Tongue (tissue), 2 donors: ENCODE data around the gene PHLPP2. TPM values are rescaled to one million over a fixed set of nuclear protein-coding genes. Genes with fewer than 3 reads are reported as not detected.
A peak's percentile ranks its signal among the peaks of the same experiment; 100 is the strongest.
"Not testable (repeated sequence)": the region's sequence is repeated elsewhere in the genome, so short reads cannot be mapped to it uniquely, and the experiment has no call there.

ENCODE experiments used
- DNase-seq: peaks from one replicate; pipeline ENCODE4 v3.0.0-alpha.2; 2015
- total RNA-seq: library from RNA; depleted of rRNA; stranded (reverse); fragments of >200 nt; gene quantifications from one replicate; pipeline ENCODE4 v1.2.3, GENCODE V29; 2014

Gene PHLPP2
- total RNA-seq, 1 donor from 2014 or later, result 6.5 TPM

DNA sequence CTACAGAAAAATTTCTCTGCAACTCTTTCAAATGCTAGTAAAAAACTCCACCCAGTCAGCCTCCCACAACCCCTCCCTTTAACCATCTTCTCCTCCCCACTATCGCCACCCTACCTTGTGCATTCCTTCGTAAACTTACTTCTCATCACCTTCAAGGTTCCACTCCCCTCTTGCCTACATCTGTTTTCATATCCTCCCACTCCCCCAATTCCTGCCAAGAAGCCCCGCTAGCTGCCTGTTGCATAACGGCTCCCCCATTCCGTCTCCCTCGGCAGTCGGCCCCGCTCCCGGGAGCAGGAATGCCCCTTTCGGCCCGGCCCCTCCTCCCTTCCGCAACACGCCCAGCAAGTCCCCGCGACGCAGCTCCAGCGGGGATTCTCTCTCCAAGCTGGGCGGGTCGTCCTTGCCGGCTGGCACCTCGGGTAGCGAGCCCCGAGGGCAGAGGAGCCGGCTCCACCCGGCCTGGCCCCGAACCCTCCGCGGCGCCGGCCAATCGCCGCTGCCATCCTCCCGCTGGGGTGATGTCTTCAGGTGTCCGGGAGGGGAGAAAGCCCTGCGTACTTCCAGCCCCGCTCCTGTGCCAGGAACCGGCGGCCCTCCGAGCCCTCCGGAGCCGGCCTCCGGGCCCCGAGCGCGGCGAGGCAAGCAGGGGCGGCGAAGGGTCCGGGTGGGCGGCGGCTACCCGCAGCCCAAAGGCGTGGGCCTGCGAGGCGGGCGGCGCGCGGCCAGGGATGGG lies 1.5 kb downstream of the PHLPP2 start:
- DNase-seq, result peak; percentile 82

DNA sequence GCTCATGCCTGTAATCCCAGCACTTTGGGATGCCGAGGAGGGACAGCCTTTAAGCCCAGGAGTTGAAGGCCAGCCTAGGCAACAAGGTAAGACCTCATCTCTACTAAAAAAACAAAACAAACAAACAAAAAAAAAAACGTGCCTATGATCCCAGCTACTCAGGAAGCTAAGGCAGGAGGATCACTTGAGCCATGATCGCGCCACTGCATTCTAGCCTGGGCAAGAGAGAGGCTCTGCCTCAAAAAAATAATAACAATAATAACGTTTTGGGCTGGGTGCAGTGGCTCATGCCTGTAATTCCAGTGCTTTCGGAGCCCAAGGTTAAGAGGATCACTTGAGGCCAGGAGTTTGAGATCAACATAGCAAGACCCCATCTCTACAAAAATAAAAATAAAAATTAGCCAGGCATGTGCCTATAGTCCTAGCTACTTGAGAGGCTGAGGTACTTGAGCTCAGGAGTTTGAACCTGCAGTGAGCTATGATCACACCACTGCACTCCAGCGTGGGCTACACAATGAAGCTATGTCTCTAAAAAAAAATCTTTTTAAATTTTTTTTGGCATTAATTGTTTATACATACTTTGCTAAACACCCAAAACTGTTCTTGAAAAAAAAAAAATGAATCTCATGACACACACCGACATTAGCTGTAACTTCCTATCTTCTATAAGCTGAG lies 3.3 kb downstream of the PHLPP2 start:
- DNase-seq, result no peak

DNA sequence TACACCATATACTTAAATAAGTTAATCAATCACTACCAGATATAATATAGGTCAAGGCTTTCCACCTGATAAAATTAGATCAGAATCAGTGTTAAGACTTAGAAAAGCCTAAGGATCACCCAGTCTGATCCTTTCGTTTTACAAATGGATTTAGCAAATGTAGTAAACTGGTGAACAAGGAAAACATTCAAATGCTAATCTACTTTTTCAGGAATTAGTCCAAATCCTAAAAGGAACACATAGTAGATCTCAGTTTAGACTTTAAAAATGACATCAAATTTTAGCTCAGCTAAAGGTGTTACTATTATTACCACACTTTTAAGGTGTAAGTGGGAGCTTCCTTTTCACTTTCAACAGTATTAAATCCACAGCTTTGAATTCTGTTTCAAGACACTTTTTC lies 12.0 kb downstream of the PHLPP2 start:
- no peak for DNase-seq

DNA sequence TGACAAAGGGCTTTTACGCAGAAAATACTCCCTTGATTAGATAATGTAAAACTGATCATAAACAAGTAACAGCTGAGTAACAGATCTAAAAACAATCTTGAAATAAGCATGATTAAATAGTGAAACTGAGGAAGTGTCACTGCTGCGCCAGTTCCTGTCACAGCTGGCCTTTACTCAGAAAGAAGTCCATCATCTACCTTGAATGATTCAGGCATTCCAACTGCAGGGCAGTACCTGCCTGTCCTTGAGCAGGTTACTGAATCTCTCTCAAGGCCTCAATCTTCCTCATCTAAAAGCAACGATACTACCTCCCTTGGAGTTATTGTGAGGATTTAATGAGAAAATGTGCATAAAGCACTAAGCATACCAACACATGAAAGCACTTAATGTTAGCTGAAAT lies 12.7 kb downstream of the PHLPP2 start:
- DNase-seq, result no peak

DNA sequence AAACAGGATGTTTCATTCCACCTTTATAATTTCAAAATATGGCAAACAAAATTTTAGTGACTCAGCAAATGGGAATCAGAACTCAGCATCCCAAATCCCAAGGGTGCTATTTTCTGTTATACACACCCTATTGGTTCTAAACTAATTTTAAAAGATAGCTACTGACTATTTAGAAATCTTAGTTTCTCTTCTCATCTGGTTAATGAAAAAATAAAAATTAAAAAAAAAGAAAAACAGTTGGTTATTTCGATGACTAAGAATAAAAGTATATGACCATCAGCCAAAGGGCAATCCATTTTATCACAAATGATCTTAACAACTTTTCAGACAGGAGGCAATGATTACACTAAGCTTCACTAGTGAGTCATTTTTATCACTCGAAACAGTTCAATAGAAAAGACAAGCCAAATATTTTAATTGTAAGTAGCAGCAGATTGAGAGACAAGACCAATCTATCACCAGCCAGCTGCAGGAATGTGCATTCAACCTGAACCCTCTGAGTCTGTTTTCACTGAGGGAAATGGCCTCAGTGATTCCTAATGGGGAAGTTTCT lies 15.2 kb downstream of the PHLPP2 start:
- DNase-seq, result no peak

GRCh38 chr16:71708696-71709095 lies 15.8 kb downstream of the PHLPP2 start:
- DNase-seq, result no peak

DNA sequence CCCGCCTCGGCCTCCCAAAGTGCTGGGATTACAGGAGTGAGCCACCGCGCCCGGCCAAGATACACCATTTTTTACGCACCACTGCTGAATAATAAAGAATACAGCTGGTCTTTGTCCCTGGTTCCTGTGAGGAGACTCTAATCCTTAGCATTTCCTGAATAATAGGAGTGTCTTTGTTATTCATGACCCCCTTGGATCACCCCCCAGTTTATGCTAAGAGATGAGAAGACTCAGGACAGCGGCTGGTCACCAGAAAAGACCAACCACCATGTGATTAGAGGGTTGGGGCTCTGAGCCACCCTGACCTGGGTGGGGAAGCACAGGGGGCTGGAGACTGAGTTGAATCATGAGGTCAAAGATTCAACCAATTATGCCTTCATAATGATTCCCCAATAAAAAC lies 17.3 kb downstream of the PHLPP2 start:
- no peak for DNase-seq

- DNase-seq, result no peak
These were observed 18.5 kb downstream of the PHLPP2 start for GRCh38 chr16:71706046-71706445.

GRCh38 chr16:71703333-71703732 lies 21.2 kb downstream of the PHLPP2 start:
- DNase-seq, result no peak

DNA sequence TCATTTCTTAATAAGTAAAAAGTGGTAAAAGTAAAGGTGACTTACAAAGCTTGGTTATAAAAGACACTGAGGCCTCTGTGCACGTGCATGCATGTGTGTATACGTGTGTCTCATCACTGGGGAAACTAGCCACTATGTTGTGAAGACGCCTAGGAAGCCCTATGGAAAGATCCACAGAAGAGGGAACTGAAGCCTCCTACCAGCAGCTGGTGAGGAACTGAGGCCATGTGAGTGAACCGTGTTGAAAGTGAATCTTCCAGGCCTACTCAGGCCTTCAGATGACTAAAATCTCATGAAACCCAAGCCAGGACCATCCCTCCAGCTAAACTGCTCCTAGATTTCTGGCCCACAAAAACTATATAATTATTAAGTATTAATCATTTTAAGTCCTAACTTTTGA lies 23.7 kb downstream of the PHLPP2 start:
- no peak for DNase-seq

GRCh38 chr16:71698491-71698890 lies 26.0 kb downstream of the PHLPP2 start:
- DNase-seq, result no peak

GRCh38 chr16:71693164-71693563 lies 31.3 kb downstream of the PHLPP2 start:
- no peak for DNase-seq

DNA sequence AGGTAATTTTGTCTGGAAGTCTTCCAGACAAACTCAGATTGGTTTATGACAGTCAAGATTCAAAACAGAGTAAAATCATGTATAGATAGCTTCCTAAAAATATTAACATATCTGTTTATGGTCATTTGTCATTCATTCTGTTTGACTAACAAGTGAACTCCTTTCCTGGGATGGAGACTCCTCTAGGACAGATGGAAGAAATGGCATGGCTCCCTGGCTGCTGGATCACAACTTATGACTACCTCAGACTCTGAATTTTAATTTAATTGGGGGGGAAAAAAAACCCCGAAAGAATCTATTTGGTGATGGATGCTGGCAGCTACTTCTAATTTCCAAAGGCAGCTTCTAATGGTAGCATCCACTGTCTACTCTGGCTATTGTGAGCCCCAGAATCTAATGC lies 34.6 kb downstream of the PHLPP2 start:
- no peak for DNase-seq

DNA sequence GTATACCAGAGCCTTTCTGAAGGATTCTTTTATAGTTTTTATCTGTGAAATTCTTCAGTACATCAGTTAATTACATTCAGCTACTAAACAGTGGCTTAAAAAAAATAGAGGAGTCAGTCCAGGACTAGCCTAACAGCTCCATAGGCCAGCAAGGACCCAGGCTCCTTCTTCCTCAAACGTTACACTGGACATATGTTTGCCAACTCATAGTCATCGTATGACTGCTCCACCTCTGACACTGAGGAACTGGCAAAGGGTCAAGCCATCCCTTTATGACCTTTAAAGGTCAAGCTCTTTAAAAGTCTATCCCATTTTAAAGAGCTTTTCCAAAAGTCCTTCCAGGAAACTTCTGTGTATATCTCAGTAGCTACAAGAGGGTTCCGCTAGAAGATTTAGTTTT lies 36.6 kb downstream of the PHLPP2 start:
- no peak for DNase-seq

DNA sequence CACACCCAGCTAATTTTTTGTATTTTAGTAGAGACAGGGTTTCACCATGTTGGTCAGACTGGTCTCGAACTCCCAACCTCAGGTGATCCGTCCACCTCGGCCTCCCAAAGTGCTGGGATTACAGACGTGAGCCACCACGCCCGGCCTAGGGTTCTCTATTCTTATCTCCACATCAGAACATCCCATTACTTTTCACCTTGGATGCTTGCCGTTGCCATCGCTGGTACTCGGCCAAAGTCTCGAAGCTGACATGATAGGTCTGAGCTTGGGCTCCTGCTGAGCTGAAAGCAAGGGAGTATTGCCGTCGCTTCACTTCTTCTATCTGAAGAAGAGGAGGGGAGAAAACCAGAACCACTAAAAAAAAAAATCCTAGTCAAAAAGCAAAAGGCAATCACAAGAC lies 40.2 kb downstream of the PHLPP2 start:
- not testable (repeated sequence) for DNase-seq

- no peak for DNase-seq
These were observed 43.1 kb downstream of the PHLPP2 start for GRCh38 chr16:71681360-71681759.

GRCh38 chr16:71676236-71676635 lies 48.3 kb downstream of the PHLPP2 start:
- DNase-seq, result peak; percentile 49

DNA sequence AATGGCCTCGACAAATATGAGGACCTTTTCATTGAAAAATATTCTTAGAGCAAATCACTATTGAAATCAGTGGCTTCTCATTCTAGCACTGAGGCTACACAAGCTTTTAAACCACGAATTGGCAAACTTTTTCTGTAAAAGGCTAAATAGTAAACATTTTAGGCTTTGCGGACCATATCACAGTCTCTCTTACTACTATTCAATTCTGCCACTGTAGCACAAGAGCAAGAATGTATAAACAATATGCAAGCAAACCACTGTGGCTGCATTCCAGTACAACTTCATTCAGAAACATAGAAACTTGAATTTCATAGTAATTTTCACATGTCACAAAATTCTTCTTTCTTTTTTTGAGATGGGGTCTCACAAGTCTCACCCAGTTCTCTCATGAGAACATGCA lies 49.1 kb downstream of the PHLPP2 start:
- DNase-seq, result no peak

DNA sequence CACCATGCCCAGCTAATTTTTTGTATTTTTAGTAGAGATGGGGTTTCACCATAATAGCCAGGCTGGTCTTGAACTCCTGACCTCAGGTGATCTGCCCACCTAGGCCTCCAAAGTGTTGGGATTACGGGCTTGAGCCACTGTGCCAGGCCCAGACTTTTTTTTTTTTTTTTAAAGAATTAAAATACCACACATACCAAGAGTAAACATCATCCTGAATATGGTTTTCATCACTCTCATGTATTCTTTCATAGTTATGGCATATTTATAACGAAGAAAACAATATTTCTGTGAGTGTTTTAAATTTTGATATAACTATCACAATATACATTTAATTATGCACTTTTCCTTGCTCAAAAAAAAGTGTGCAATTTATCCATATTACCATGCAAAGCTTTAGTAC lies 50.3 kb downstream of the PHLPP2 start:
- DNase-seq, result no peak

GRCh38 chr16:71673582-71673973 lies 50.9 kb downstream of the PHLPP2 start:
- no peak for DNase-seq

GRCh38 chr16:71672803-71673581 lies 51.5 kb downstream of the PHLPP2 start:
- DNase-seq, result no peak

- DNase-seq, result peak; percentile 14
These were observed 52.4 kb downstream of the PHLPP2 start for GRCh38 chr16:71672125-71672524.

DNA sequence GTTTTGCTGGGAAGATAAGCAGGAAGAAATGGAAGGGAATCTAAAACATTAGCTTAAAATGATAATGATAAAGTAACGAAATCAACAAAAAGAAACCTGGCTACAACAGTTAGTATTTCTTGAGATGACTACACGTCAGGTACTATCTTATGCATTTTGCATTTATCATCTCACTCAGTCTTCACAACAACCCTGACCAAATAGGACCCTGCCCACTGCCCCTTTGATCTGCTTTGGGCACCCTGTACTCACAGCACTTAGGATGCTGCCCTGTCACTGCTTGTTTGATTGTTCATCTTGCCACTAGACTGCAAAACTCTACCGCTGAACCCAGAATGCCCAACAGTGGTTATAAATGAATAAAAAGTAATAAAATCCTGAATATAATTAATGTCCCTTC lies 53.3 kb downstream of the PHLPP2 start:
- DNase-seq, result no peak
